HepG2 (cell line): ENCODE results near the gene GGT7. TPM values are rescaled to one million over a fixed set of nuclear protein-coding genes. Genes with fewer than 3 reads are reported as not detected.

Experiments
- CAMTA2 ChIP-seq: sonication (generic); formaldehyde crosslinking; IDR thresholded peaks from 2 replicates; pipeline ENCODE4 v1.4.0; 2020; ENCODE audit warnings: mild to moderate bottlenecking, missing genetic modification reagents, borderline replicate concordance
- HDAC2 ChIP-seq: sonication (generic); formaldehyde crosslinking; IDR thresholded peaks from 2 replicates; pipeline ENCODE4 v1.4.0; 2020; ENCODE audit warnings: missing genetic modification reagents
- HOXA3 ChIP-seq: sonication (generic); formaldehyde crosslinking; IDR thresholded peaks from 2 replicates; pipeline ENCODE4 v1.5.0; 2020; ENCODE audit warnings: missing genetic modification reagents
- ISX ChIP-seq: sonication (generic); formaldehyde crosslinking; conservative IDR thresholded peaks from 2 replicates; pipeline ENCODE4 v1.5.0; 2020; ENCODE audit warnings: missing genetic modification reagents
- MTF1 ChIP-seq: sonication (generic); formaldehyde crosslinking; IDR thresholded peaks from 2 replicates; pipeline ENCODE4 v1.5.0; 2020; ENCODE audit warnings: missing genetic modification reagents
- PAWR ChIP-seq: sonication (generic); formaldehyde crosslinking; IDR thresholded peaks from 2 replicates; pipeline ENCODE4 v1.4.0; 2020; ENCODE audit warnings: missing genetic modification reagents, mild to moderate bottlenecking, borderline replicate concordance
- WIZ ChIP-seq: sonication (generic); formaldehyde crosslinking; IDR thresholded peaks from 2 replicates; pipeline ENCODE4 v1.5.1; 2020; ENCODE audit warnings: mild to moderate bottlenecking, missing genetic modification reagents
- YEATS4 ChIP-seq: sonication (generic); formaldehyde crosslinking; IDR thresholded peaks from 2 replicates; pipeline ENCODE4 v1.4.0; 2020; ENCODE audit warnings: missing genetic modification reagents, borderline replicate concordance
- ZFP36L1 ChIP-seq: sonication (generic); formaldehyde crosslinking; IDR thresholded peaks from 2 replicates; pipeline ENCODE4 v1.8.0; 2022; ENCODE audit warnings: mild to moderate bottlenecking, missing genetic modification reagents, moderate library complexity
- ZNF180 ChIP-seq: sonication (generic); formaldehyde crosslinking; IDR thresholded peaks from 2 replicates; pipeline ENCODE4 v1.4.0; 2020; ENCODE audit warnings: low read depth, missing genetic modification reagents, borderline replicate concordance
- ZNF333 ChIP-seq: sonication (generic); formaldehyde crosslinking; IDR thresholded peaks from 2 replicates; pipeline ENCODE4 v1.4.0; 2020; ENCODE audit warnings: mild to moderate bottlenecking, missing genetic modification reagents, borderline replicate concordance
- polyA plus RNA-seq, 8 experiments: library from polyadenylated mRNA; depleted of rRNA in 3 of 8; stranded (reverse) in 7 of 8; unstranded in 1 of 8; fragments of >200 nt; fragmentation: Illumina TruSeq in 4 of 8; extraction: Trizol in 4 of 8; gene quantifications; 2 replicates each; pipeline versions ENCODE4 v1.2.1 to v1.2.3, GENCODE V29; 2011 to 2016; ENCODE audit warnings: low read depth in 4 of 8, missing spikeins in 1 of 8, mixed read lengths in 1 of 8; ENCODE audit not compliant: insufficient read depth in 1 of 8
- total RNA-seq, 5 experiments: library from RNA; depleted of rRNA; stranded (reverse); fragments of >200 nt; fragmentation: Illumina TruSeq; extraction: Trizol; gene quantifications; 2 replicates each; pipeline ENCODE4 v1.2.3, GENCODE V29; 2016; ENCODE audit warnings: low read depth in 1 of 5
- TF ChIP-seq, protein P1 (sequence below), 2 experiments: IDR thresholded peaks; 2 replicates each; pipeline ENCODE4 v1.6.1; 2011 to 2012; ENCODE audit warnings: low read length in 2 of 2, borderline replicate concordance in 1 of 2, low read depth in 1 of 2, mild to moderate bottlenecking in 1 of 2, moderate library complexity in 1 of 2
- TF ChIP-seq, protein P2 (sequence below): sonication (generic); formaldehyde crosslinking; IDR thresholded peaks from 2 replicates; pipeline ENCODE4 v1.4.0; 2020; ENCODE audit warnings: mild to moderate bottlenecking, missing genetic modification reagents
- TF ChIP-seq, protein P3 (sequence below): IDR thresholded peaks from 2 replicates; pipeline ENCODE4 v1.6.1; 2016; ENCODE audit warnings: missing compliant biosample characterization, missing genetic modification reagents, borderline replicate concordance
- TF ChIP-seq, protein P4 (sequence below): sonication (generic); formaldehyde crosslinking; IDR thresholded peaks from 2 replicates; pipeline ENCODE4 v1.4.0; 2020; ENCODE audit warnings: missing genetic modification reagents
- TF ChIP-seq, protein P5 (sequence below): sonication (generic); formaldehyde crosslinking; IDR thresholded peaks from 2 replicates; pipeline ENCODE4 v1.4.0; 2020; ENCODE audit warnings: missing genetic modification reagents

The GGT7 gene
- total and polyA plus RNA-seq, 2 of the 13 experiments (the other 11 are each of a cell fraction or from before 2014, with no cell fraction given) = 6.6 to 23.0 TPM

DNA sequence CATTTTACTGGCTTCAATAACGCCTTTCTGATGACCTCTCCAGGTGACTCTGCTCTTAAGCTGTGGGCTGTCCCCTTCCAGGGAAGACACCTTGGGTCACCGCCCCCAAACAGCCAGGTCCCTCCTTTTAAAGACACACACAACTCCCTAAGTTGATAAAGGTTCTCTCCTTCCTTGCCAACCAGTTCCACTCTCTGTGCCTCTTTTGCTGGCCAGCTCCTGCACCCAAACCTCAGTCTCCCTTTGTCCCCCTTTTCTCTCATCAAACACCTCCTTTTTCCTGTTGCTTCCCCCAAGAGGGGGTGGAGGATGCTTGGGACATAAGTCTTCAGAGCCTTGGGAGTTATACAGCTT, 48.2 kb downstream of the GGT7 start (continued):
- no peak for TF ChIP-seq ZFP36L1 (CRISPR knock-in tag)
- no peak for TF ChIP-seq HDAC2 (CRISPR knock-in tag)
- TF ChIP-seq YEATS4 (CRISPR knock-in tag) = no peak
- TF ChIP-seq, protein P1, sequence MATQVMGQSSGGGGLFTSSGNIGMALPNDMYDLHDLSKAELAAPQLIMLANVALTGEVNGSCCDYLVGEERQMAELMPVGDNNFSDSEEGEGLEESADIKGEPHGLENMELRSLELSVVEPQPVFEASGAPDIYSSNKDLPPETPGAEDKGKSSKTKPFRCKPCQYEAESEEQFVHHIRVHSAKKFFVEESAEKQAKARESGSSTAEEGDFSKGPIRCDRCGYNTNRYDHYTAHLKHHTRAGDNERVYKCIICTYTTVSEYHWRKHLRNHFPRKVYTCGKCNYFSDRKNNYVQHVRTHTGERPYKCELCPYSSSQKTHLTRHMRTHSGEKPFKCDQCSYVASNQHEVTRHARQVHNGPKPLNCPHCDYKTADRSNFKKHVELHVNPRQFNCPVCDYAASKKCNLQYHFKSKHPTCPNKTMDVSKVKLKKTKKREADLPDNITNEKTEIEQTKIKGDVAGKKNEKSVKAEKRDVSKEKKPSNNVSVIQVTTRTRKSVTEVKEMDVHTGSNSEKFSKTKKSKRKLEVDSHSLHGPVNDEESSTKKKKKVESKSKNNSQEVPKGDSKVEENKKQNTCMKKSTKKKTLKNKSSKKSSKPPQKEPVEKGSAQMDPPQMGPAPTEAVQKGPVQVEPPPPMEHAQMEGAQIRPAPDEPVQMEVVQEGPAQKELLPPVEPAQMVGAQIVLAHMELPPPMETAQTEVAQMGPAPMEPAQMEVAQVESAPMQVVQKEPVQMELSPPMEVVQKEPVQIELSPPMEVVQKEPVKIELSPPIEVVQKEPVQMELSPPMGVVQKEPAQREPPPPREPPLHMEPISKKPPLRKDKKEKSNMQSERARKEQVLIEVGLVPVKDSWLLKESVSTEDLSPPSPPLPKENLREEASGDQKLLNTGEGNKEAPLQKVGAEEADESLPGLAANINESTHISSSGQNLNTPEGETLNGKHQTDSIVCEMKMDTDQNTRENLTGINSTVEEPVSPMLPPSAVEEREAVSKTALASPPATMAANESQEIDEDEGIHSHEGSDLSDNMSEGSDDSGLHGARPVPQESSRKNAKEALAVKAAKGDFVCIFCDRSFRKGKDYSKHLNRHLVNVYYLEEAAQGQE (IDR thresholded peaks at IDR 0.05; ENCODE audit: borderline replicate concordance in 1 of 2, low read depth in 1 of 2, low read length in 2 of 2) = no peak
- TF ChIP-seq WIZ (CRISPR knock-in tag) = no peak
- TF ChIP-seq, protein P2, sequence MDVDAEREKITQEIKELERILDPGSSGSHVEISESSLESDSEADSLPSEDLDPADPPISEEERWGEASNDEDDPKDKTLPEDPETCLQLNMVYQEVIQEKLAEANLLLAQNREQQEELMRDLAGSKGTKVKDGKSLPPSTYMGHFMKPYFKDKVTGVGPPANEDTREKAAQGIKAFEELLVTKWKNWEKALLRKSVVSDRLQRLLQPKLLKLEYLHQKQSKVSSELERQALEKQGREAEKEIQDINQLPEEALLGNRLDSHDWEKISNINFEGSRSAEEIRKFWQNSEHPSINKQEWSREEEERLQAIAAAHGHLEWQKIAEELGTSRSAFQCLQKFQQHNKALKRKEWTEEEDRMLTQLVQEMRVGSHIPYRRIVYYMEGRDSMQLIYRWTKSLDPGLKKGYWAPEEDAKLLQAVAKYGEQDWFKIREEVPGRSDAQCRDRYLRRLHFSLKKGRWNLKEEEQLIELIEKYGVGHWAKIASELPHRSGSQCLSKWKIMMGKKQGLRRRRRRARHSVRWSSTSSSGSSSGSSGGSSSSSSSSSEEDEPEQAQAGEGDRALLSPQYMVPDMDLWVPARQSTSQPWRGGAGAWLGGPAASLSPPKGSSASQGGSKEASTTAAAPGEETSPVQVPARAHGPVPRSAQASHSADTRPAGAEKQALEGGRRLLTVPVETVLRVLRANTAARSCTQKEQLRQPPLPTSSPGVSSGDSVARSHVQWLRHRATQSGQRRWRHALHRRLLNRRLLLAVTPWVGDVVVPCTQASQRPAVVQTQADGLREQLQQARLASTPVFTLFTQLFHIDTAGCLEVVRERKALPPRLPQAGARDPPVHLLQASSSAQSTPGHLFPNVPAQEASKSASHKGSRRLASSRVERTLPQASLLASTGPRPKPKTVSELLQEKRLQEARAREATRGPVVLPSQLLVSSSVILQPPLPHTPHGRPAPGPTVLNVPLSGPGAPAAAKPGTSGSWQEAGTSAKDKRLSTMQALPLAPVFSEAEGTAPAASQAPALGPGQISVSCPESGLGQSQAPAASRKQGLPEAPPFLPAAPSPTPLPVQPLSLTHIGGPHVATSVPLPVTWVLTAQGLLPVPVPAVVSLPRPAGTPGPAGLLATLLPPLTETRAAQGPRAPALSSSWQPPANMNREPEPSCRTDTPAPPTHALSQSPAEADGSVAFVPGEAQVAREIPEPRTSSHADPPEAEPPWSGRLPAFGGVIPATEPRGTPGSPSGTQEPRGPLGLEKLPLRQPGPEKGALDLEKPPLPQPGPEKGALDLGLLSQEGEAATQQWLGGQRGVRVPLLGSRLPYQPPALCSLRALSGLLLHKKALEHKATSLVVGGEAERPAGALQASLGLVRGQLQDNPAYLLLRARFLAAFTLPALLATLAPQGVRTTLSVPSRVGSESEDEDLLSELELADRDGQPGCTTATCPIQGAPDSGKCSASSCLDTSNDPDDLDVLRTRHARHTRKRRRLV (CRISPR knock-in tag) = no peak
- TF ChIP-seq PAWR = 0 out of 2 replicates have a peak, but pooled peaks have one; percentile 50
- TF ChIP-seq CAMTA2 (CRISPR knock-in tag) = no peak
- TF ChIP-seq, protein P3, sequence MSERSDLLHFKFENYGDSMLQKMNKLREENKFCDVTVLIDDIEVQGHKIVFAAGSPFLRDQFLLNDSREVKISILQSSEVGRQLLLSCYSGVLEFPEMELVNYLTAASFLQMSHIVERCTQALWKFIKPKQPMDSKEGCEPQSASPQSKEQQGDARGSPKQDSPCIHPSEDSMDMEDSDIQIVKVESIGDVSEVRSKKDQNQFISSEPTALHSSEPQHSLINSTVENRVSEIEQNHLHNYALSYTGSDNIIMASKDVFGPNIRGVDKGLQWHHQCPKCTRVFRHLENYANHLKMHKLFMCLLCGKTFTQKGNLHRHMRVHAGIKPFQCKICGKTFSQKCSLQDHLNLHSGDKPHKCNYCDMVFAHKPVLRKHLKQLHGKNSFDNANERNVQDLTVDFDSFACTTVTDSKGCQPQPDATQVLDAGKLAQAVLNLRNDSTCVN (CRISPR knock-in tag) = no peak
- no peak for TF ChIP-seq MTF1
- TF ChIP-seq ZNF333 (CRISPR knock-in tag) = no peak
- TF ChIP-seq HOXA3 (CRISPR knock-in tag) = no peak
- no peak for TF ChIP-seq ISX (CRISPR knock-in tag)
- TF ChIP-seq, protein P4, sequence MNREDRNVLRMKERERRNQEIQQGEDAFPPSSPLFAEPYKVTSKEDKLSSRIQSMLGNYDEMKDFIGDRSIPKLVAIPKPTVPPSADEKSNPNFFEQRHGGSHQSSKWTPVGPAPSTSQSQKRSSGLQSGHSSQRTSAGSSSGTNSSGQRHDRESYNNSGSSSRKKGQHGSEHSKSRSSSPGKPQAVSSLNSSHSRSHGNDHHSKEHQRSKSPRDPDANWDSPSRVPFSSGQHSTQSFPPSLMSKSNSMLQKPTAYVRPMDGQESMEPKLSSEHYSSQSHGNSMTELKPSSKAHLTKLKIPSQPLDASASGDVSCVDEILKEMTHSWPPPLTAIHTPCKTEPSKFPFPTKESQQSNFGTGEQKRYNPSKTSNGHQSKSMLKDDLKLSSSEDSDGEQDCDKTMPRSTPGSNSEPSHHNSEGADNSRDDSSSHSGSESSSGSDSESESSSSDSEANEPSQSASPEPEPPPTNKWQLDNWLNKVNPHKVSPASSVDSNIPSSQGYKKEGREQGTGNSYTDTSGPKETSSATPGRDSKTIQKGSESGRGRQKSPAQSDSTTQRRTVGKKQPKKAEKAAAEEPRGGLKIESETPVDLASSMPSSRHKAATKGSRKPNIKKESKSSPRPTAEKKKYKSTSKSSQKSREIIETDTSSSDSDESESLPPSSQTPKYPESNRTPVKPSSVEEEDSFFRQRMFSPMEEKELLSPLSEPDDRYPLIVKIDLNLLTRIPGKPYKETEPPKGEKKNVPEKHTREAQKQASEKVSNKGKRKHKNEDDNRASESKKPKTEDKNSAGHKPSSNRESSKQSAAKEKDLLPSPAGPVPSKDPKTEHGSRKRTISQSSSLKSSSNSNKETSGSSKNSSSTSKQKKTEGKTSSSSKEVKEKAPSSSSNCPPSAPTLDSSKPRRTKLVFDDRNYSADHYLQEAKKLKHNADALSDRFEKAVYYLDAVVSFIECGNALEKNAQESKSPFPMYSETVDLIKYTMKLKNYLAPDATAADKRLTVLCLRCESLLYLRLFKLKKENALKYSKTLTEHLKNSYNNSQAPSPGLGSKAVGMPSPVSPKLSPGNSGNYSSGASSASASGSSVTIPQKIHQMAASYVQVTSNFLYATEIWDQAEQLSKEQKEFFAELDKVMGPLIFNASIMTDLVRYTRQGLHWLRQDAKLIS (CRISPR knock-in tag) = no peak
- TF ChIP-seq, protein P5, sequence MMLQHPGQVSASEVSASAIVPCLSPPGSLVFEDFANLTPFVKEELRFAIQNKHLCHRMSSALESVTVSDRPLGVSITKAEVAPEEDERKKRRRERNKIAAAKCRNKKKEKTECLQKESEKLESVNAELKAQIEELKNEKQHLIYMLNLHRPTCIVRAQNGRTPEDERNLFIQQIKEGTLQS = no peak
- TF ChIP-seq ZNF180 (CRISPR knock-in tag) = no peak
